GM21619 (cell line): ENCODE results near the gene PILRA.
"Not testable (repeated sequence)": the region's sequence is repeated elsewhere in the genome, so short reads cannot be mapped to it uniquely, and the experiment has no call there.

ENCODE experiments used
- ATAC-seq: cut with Tn5 transposase; IDR thresholded peaks from one replicate; pipeline ENCODE4 v1.9.1; 2021; ENCODE audit not compliant: unreplicated experiment

Gene PILRA

GRCh38 chr7:100432621-100433275 lies 59.5 kb downstream of the PILRA start:
- ATAC-seq: no peak

- no peak for ATAC-seq
Measured at GRCh38 chr7:100433276-100433591, 59.9 kb downstream of the PILRA start.

- ATAC-seq: no peak
Measured at GRCh38 chr7:100433592-100434296, 60.5 kb downstream of the PILRA start.

- no peak for ATAC-seq
Measured at GRCh38 chr7:100434297-100435144, 61.2 kb downstream of the PILRA start.

GRCh38 chr7:100435401-100436304 lies 62.4 kb downstream of the PILRA start:
- peak; percentile 35 for ATAC-seq

GRCh38 chr7:100437150-100438100 lies 64.1 kb downstream of the PILRA start:
- no peak for ATAC-seq

- ATAC-seq: no peak
Measured at GRCh38 chr7:100438172-100438571, 64.9 kb downstream of the PILRA start.

GRCh38 chr7:100438731-100439130 lies 65.4 kb downstream of the PILRA start:
- not testable (repeated sequence) for ATAC-seq

- ATAC-seq: not testable (repeated sequence)
Measured at GRCh38 chr7:100439244-100439643, 66.0 kb downstream of the PILRA start.

GRCh38 chr7:100441641-100442535 lies 68.6 kb downstream of the PILRA start:
- no peak for ATAC-seq

- ATAC-seq: no peak
Measured at GRCh38 chr7:100443096-100443840, 70.0 kb downstream of the PILRA start.

GRCh38 chr7:100444311-100445278 lies 71.3 kb downstream of the PILRA start:
- ATAC-seq: no peak

GRCh38 chr7:100446040-100446439 lies 72.8 kb downstream of the PILRA start:
- ATAC-seq: no peak

GRCh38 chr7:100447363-100447762 lies 74.1 kb downstream of the PILRA start:
- ATAC-seq: not testable (repeated sequence)

- ATAC-seq: no peak
Measured at GRCh38 chr7:100449190-100449795, 76.0 kb downstream of the PILRA start.
